ENCODE measurements around the gene ZEB2. TPM values are rescaled to one million over a fixed set of nuclear protein-coding genes. Genes with fewer than 3 reads are reported as not detected.

Gene ZEB2
- total and polyA plus RNA-seq, 2 of the 8 experiments (the other 6 are each of a cell fraction or from before 2014, with no cell fraction given) = 0.38 TPM; not detected in 1

GRCh38 chr2:144451443-144451842 lies 68.5 kb downstream of the ZEB2 start:
- no peak overlapping the region for H3K27ac ChIP-seq (ENCODE audit: low read depth, low read length)
- no peak overlapping the region for H4K8ac ChIP-seq (ENCODE audit: extremely low read depth, insufficient read depth, low read length)
- no peaks in the 10 kb centered on the region for H3K36me3 ChIP-seq (ENCODE audit: control insufficient read depth in 2 of 4, insufficient read depth in 4 of 4, low read length in 3 of 4)
- H3K56ac ChIP-seq (replicated peaks; ENCODE audit: insufficient read length, low read depth, low read length) = no peak overlapping the region
- TF ChIP-seq TAF7 (optimal IDR thresholded peaks at IDR 0.05; ENCODE audit: borderline replicate concordance, low read depth, low read length) = no peak
- TF ChIP-seq JUN (IDR thresholded peaks at IDR 0.05; ENCODE audit: low read depth, low read length) = no peak
- TF ChIP-seq SP2 (IDR thresholded peaks at IDR 0.05; ENCODE audit: low read length) = no peak
- no peak for TF ChIP-seq BACH1 (IDR thresholded peaks at IDR 0.05; ENCODE audit: low read length)
- no peak for TF ChIP-seq TAF1 (IDR thresholded peaks at IDR 0.05; ENCODE audit: low read depth, low read length)
- TF ChIP-seq MAX (IDR thresholded peaks at IDR 0.05) = no peak
- no peak for TF ChIP-seq MAFK (IDR thresholded peaks at IDR 0.05; ENCODE audit: low read depth, low read length)
- H2BK12ac ChIP-seq (ENCODE audit: low read depth, low read length) = no peak overlapping the region
- no peaks in the 10 kb centered on the region for H3K23me2 ChIP-seq (ENCODE audit: low read depth, low read length)
- no peaks in the 10 kb centered on the region for H4K20me1 ChIP-seq (replicated peaks in 1 of 2; ENCODE audit: control insufficient read depth in 1 of 2, insufficient read depth in 2 of 2, low read length in 2 of 2)
- POLR2A ChIA-PET (ENCODE audit: partially characterized antibody) = interaction anchor here (1.0 kb wide), 1 partner anchor 13 kb away, joined by 3 read pairs; no protein-coding TSS in a partner anchor
- H2BK5ac ChIP-seq (ENCODE audit: low read depth, low read length) = no peak overlapping the region
- H2BK15ac ChIP-seq (ENCODE audit: low read length) = no peak overlapping the region
- H3K14ac ChIP-seq (ENCODE audit: insufficient read length) = no peak overlapping the region
- no peak overlapping the region for H2AK5ac ChIP-seq (ENCODE audit: low read depth, low read length)
- H3K4me2 ChIP-seq (ENCODE audit: insufficient read depth in 1 of 2, low read depth in 2 of 2, low read length in 2 of 2) = no peak overlapping the region; a peak in 1 of 4 replicates
- H3K9me3 ChIP-seq (ENCODE audit: insufficient read depth in 2 of 2, low read depth in 1 of 2, low read length in 1 of 2) = no peaks in the 10 kb centered on the region
- no peak overlapping the region for H4K5ac ChIP-seq (ENCODE audit: insufficient read length, low read depth, low read length)
- no peak overlapping the region for H3K4ac ChIP-seq (replicated peaks; ENCODE audit: insufficient read length, low read depth, low read length)
- H2BK20ac ChIP-seq (ENCODE audit: low read length) = no peak overlapping the region
- H2AFZ ChIP-seq (ENCODE audit: low read length) = no peak overlapping the region
- no peak overlapping the region for H4K91ac ChIP-seq (replicated peaks; ENCODE audit: insufficient read length, low read length)
- H3K23ac ChIP-seq (ENCODE audit: insufficient read length) = no peak overlapping the region
- H3K4me1 ChIP-seq (replicated peaks in 1 of 4; ENCODE audit: control insufficient read depth in 3 of 4, insufficient read depth in 4 of 4, low read length in 3 of 4) = peaks cover 0 to 26% (median 9%) of the 10 kb centered on the region in 4 experiments; a peak in 6 of 7 replicates
- no peaks in the 10 kb centered on the region for H3K79me2 ChIP-seq (ENCODE audit: control insufficient read depth in 1 of 2, insufficient read depth in 2 of 2, low read length in 2 of 2)
- no peak overlapping the region for H2BK120ac ChIP-seq (replicated peaks; ENCODE audit: low read depth, low read length)
- no peak overlapping the region for H3K4me3 ChIP-seq (ENCODE audit: extremely low read depth in 1 of 4, insufficient read depth in 2 of 4, low read depth in 3 of 4, low read length in 4 of 4)
- no peak overlapping the region for H3K9ac ChIP-seq (replicated peaks in 1 of 4; ENCODE audit: extremely low read depth in 1 of 4, low read depth in 3 of 4, low read length in 3 of 4)
- WGBS, 2 experiments (ENCODE audit: extremely low coverage in 1 of 2, insufficient coverage in 1 of 2, insufficient read length in 1 of 2, insufficient replicate concordance in 2 of 2, low coverage in 1 of 2, low lambda C conversion rate in 2 of 2, missing lambda C conversion rate in 1 of 2) = 100% methylated on average over 2 of the region's 2 CpGs; no CpG with 5 or more reads in 1 of the 2 experiments
- DNase-seq (ENCODE audit: low read depth in 1 of 2, low spot score in 2 of 2) = no peak
- FAIRE-seq = no peak
- peaks cover 0 to 3% (median under 1%) of the 10 kb centered on the region in 4 experiments; a peak in 3 of 7 replicates for H3K27me3 ChIP-seq (replicated peaks in 1 of 4; ENCODE audit: control insufficient read depth in 3 of 4, extremely low read depth in 1 of 4, insufficient read depth in 3 of 4, low read length in 3 of 4)
- CTCF ChIA-PET (ENCODE audit: partially characterized antibody) = interaction anchor here (0.6 to 5.2 kb wide), 18 partner anchors 9 to 933 kb away, joined by 3 to 51 read pairs (median 4); no protein-coding TSS in a partner anchor
- H3K18ac ChIP-seq (ENCODE audit: extremely low read depth, low read length) = no peak overlapping the region
- H3K79me1 ChIP-seq (ENCODE audit: low read depth, low read length) = no peaks in the 10 kb centered on the region
